Measurements from ENCODE around the gene SPATA17.

DNA sequence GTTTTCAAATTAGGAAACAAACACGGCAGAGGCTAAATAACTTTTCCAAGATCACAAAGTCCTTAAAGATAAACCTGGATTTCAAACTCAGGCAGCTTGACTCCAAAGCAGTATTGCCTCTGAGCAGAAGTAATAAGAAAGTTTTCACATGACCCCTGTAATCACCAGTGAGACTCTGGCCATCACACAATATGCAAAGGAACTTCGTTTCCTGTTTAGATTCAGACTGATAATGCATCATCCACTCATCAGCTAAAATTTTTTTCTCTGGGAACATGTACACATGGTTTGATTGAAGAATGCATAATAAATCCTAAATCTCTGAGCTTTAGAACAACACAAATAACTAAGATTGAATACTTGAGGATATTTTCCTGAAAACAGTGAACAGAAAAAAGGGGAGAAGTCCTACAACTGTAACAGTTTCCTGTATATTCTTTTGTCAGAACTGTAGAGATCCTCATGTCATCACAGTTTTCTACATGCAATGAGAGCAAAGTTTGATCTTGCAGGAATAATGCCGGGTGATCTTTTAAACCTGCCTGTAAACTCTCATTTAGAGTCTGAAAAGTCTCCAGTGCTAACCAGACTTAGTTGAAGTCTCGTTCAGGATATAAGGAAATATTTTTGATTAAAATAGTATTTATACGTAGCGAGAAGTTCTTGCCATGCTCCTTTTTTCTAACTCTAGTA lies 225.3 kb downstream of the SPATA17 start:
- TF ChIP-seq, protein P1, sequence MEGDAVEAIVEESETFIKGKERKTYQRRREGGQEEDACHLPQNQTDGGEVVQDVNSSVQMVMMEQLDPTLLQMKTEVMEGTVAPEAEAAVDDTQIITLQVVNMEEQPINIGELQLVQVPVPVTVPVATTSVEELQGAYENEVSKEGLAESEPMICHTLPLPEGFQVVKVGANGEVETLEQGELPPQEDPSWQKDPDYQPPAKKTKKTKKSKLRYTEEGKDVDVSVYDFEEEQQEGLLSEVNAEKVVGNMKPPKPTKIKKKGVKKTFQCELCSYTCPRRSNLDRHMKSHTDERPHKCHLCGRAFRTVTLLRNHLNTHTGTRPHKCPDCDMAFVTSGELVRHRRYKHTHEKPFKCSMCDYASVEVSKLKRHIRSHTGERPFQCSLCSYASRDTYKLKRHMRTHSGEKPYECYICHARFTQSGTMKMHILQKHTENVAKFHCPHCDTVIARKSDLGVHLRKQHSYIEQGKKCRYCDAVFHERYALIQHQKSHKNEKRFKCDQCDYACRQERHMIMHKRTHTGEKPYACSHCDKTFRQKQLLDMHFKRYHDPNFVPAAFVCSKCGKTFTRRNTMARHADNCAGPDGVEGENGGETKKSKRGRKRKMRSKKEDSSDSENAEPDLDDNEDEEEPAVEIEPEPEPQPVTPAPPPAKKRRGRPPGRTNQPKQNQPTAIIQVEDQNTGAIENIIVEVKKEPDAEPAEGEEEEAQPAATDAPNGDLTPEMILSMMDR (IDR thresholded peaks at IDR 0.05 in 8 of 11, conservative IDR thresholded peaks at IDR 0.05 in 3 of 11) = no peak
- TF ChIP-seq POLR2A (IDR thresholded peaks at IDR 0.05) (no peak), POLR2AphosphoS5 (IDR thresholded peaks at IDR 0.05) (no peak)

Measured in spleen (tissue), 7 donors.